ENCODE data around the gene RABL6. TPM values are rescaled to one million over a fixed set of nuclear protein-coding genes. Genes with fewer than 3 reads are reported as not detected.

Gene RABL6
- polyA plus RNA-seq, 2 donors: 46.5 to 61.7 TPM

DNA sequence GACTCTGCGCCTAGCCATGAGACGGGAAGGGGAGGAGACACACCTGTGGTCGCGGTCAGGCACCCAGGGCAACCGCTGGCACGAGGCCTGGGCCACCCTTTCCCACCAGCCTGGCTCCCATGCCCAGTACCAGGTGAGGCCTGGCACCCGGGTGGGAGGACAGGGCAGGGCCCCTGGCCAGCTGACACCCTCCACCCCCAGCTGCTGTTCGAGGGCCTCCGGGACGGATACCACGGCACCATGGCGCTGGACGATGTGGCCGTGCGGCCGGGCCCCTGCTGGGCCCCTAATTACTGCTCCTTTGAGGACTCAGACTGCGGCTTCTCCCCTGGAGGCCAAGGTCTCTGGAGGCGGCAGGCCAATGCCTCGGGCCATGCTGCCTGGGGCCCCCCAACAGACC, 49.4 kb downstream of the RABL6 start:
- 80 to 86% methylated on average over 19 of the region's 19 CpGs for WGBS, 2 donors
- peaks cover 8 to 18% of the 10 kb centered on the region in 2 donors for H3K36me3 ChIP-seq (ENCODE audit: control insufficient read depth in 2 of 2, insufficient read depth in 2 of 2, low read length in 1 of 2)
- H3K4me3 ChIP-seq (ENCODE audit: low read depth in 1 of 2, low read length in 2 of 2): no peak overlapping the region
- no peaks in the 10 kb centered on the region for H3K27me3 ChIP-seq (ENCODE audit: control insufficient read depth in 1 of 2, insufficient read depth in 2 of 2, low read length in 2 of 2)
- H3K27ac ChIP-seq (ENCODE audit: low read depth in 2 of 2, low read length in 1 of 2): no peak overlapping the region
- no peaks in the 10 kb centered on the region for H3K9me3 ChIP-seq (ENCODE audit: control insufficient read depth in 2 of 2, insufficient read depth in 1 of 2, low read depth in 1 of 2, low read length in 1 of 2)
- H3K4me1 ChIP-seq (ENCODE audit: control insufficient read depth in 2 of 2, insufficient read depth in 2 of 2, low read length in 1 of 2): peaks cover 10 to 31% of the 10 kb centered on the region in 2 donors

- Histone ChIP-seq H3K27me3 (ENCODE audit: control insufficient read depth in 1 of 2, insufficient read depth in 2 of 2, low read length in 2 of 2) (no peaks in the 10 kb centered on the region), H3K27ac (ENCODE audit: low read depth in 2 of 2, low read length in 1 of 2) (peak overlapping the region; percentile 10 to 16), H3K36me3 (ENCODE audit: control insufficient read depth in 2 of 2, insufficient read depth in 2 of 2, low read length in 1 of 2) (peaks cover 14 to 24% of the 10 kb centered on the region in 2 donors), H3K4me1 (ENCODE audit: control insufficient read depth in 2 of 2, insufficient read depth in 2 of 2, low read length in 1 of 2) (peaks cover 10 to 31% of the 10 kb centered on the region in 2 donors), H3K4me3 (ENCODE audit: low read depth in 1 of 2, low read length in 2 of 2) (no peak overlapping the region), H3K9me3 (ENCODE audit: control insufficient read depth in 2 of 2, insufficient read depth in 1 of 2, low read depth in 1 of 2, low read length in 1 of 2) (no peaks in the 10 kb centered on the region)
- WGBS, 2 donors: 58 to 59% methylated on average over 16 to 29 of the region's 29 CpGs
Observed at GRCh38 chr9:136857581-136858412, 50.0 kb downstream of the RABL6 start.

DNA sequence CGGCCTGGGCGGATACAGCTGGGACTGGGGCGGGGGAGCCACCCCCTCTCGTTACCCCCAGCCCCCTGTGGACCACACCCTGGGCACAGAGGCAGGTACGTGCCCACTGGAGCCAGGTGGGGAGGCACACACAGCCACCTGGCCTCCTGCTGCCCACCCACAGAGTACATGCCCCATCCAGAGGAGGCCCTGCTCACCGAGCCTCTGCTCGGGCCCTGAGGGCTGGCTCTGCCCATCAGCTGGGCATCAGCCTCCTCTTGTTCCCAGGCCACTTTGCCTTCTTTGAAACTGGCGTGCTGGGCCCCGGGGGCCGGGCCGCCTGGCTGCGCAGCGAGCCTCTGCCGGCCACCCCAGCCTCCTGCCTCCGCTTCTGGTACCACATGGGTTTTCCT, 50.7 kb downstream of the RABL6 start:
- H3K27ac ChIP-seq (ENCODE audit: low read depth in 2 of 2, low read length in 1 of 2): peak overlapping the region; percentile 10 to 75
- no peak overlapping the region for H3K4me3 ChIP-seq (ENCODE audit: low read depth in 1 of 2, low read length in 2 of 2)
- H3K27me3 ChIP-seq (ENCODE audit: control insufficient read depth in 1 of 2, insufficient read depth in 2 of 2, low read length in 2 of 2): no peaks in the 10 kb centered on the region
- peaks cover 16 to 31% of the 10 kb centered on the region in 2 donors for H3K36me3 ChIP-seq (ENCODE audit: control insufficient read depth in 2 of 2, insufficient read depth in 2 of 2, low read length in 1 of 2)
- WGBS, 2 donors: 70 to 76% methylated on average over 15 of the region's 15 CpGs
- no peaks in the 10 kb centered on the region for H3K9me3 ChIP-seq (ENCODE audit: control insufficient read depth in 2 of 2, insufficient read depth in 1 of 2, low read depth in 1 of 2, low read length in 1 of 2)
- H3K4me1 ChIP-seq (ENCODE audit: control insufficient read depth in 2 of 2, insufficient read depth in 2 of 2, low read length in 1 of 2): peaks cover 10 to 31% of the 10 kb centered on the region in 2 donors

DNA sequence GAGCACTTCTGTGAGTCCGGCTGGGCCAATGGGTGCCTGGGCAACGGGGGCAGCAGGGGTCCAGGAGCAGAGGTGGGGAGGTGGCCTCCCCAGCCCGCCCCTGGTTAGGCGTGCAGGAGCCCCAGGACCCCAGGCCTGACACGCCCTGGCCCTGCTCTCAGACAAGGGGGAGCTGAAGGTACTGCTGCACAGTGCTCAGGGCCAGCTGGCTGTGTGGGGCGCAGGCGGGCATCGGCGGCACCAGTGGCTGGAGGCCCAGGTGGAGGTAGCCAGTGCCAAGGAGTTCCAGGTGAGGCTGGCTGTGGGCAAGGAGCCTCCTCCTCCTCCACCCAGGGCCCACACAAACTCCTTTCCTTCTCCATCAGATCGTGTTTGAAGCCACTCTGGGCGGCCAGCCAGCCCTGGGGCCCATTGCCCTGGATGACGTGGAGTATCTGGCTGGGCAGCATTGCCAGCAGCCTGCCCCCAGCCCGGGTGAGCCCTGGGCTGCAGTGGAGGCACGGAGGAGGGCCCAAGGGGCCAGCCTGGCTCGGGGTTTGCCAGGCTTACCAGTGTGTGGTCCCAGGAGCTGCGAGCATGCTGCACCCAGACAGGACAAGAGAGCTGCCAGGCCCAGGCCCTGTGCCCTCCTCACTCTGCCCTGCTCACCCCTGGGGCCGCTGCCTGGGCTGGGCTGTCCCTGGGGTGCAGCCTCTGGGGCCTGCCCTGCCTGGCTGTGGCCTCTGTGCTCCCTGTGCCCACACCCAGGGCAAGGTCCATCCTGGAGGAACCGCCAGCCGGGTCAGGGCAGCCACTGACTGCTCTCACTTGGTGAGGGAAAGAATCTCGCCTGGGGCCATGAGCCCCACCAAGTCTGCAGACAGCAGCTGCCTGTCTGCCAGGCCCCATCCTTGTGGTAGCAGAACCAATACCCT, 51.4 kb downstream of the RABL6 start:
- Histone ChIP-seq H3K27me3 (ENCODE audit: control insufficient read depth in 1 of 2, insufficient read depth in 2 of 2, low read length in 2 of 2) (no peaks in the 10 kb centered on the region), H3K9me3 (ENCODE audit: control insufficient read depth in 2 of 2, insufficient read depth in 1 of 2, low read depth in 1 of 2, low read length in 1 of 2) (no peaks in the 10 kb centered on the region), H3K36me3 (ENCODE audit: control insufficient read depth in 2 of 2, insufficient read depth in 2 of 2, low read length in 1 of 2) (peaks cover 16 to 35% of the 10 kb centered on the region in 2 donors), H3K4me1 (ENCODE audit: control insufficient read depth in 2 of 2, insufficient read depth in 2 of 2, low read length in 1 of 2) (peaks cover 10 to 29% of the 10 kb centered on the region in 2 donors), H3K27ac (ENCODE audit: low read depth in 2 of 2, low read length in 1 of 2) (peak overlapping the region in 1 of 2 donors; percentile 75), H3K4me3 (ENCODE audit: low read depth in 1 of 2, low read length in 2 of 2) (no peak overlapping the region)
- WGBS, 2 donors: 41 to 44% methylated on average over 18 to 20 of the region's 20 CpGs

GRCh38 chr9:136860529-136860928, 52.8 kb downstream of the RABL6 start:
- no peak overlapping the region for H3K27ac ChIP-seq (ENCODE audit: low read depth in 2 of 2, low read length in 1 of 2)
- WGBS, 2 donors: 87 to 88% methylated on average over 9 of the region's 9 CpGs
- H3K9me3 ChIP-seq (ENCODE audit: control insufficient read depth in 2 of 2, insufficient read depth in 1 of 2, low read depth in 1 of 2, low read length in 1 of 2): no peaks in the 10 kb centered on the region

DNA sequence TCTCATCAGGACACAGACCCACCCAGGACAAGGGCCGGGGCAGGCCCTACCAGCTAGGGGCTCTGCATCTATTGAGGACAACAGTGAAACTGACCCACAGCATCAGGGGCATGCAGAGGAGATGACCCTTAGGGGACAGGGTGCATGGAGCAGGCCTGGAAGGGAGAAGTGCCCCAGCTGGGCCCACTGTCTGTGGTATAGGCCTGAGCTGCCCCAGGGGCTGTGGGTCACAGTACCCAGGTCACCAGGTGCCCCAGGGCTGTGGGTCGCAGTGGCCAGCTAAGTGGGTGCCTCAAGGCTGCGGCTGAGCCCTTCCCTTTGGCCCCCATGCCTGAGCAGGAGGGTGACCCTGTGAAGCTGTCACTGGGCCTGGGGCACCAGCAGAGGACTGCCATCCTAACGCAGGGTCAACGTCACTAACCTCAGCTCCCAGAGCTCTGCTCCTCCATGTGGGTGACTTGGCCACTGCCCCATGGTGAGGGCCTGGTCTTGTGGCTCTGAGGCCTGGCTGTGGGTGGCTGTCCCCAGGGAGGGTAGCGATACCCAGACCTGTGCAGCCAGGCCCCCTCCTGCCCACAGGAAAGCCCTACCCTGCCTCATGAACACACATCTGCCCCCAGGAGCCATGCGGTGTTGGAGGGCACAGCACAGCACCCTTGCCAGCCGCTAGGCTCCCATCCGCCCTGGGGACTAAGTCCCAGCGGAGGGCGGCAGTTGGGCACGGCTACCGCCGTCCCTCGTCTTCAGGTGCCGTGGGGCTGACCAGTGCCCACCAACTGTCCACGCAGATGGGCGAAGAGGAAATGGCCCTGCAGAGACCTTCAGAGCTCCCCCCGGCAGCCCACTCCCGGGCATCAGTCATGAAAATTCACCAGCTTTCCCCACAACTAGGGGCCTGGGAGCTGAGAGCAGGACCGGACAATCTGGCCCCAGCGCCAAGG, 53.5 kb downstream of the RABL6 start:
- no peak overlapping the region for H3K4me3 ChIP-seq (ENCODE audit: low read depth in 1 of 2, low read length in 2 of 2)
- no peak overlapping the region for H3K27ac ChIP-seq (ENCODE audit: low read depth in 2 of 2, low read length in 1 of 2)
- peaks cover 16 to 35% of the 10 kb centered on the region in 2 donors for H3K36me3 ChIP-seq (ENCODE audit: control insufficient read depth in 2 of 2, insufficient read depth in 2 of 2, low read length in 1 of 2)
- no peaks in the 10 kb centered on the region for H3K27me3 ChIP-seq (ENCODE audit: control insufficient read depth in 1 of 2, insufficient read depth in 2 of 2, low read length in 2 of 2)
- H3K4me1 ChIP-seq (ENCODE audit: control insufficient read depth in 2 of 2, insufficient read depth in 2 of 2, low read length in 1 of 2): peaks cover 10 to 32% of the 10 kb centered on the region in 2 donors
- 90 to 91% methylated on average over 22 of the region's 22 CpGs for WGBS, 2 donors
- H3K9me3 ChIP-seq (ENCODE audit: control insufficient read depth in 2 of 2, insufficient read depth in 1 of 2, low read depth in 1 of 2, low read length in 1 of 2): no peaks in the 10 kb centered on the region

More at GRCh38 chr9:136860529-136860928, 52.8 kb downstream of the RABL6 start:
- peaks cover 10 to 32% of the 10 kb centered on the region in 2 donors for H3K4me1 ChIP-seq (ENCODE audit: control insufficient read depth in 2 of 2, insufficient read depth in 2 of 2, low read length in 1 of 2)
- H3K4me3 ChIP-seq (ENCODE audit: low read depth in 1 of 2, low read length in 2 of 2): no peak overlapping the region
- H3K36me3 ChIP-seq (ENCODE audit: control insufficient read depth in 2 of 2, insufficient read depth in 2 of 2, low read length in 1 of 2): peaks cover 16 to 35% of the 10 kb centered on the region in 2 donors
- no peaks in the 10 kb centered on the region for H3K27me3 ChIP-seq (ENCODE audit: control insufficient read depth in 1 of 2, insufficient read depth in 2 of 2, low read length in 2 of 2)

DNA sequence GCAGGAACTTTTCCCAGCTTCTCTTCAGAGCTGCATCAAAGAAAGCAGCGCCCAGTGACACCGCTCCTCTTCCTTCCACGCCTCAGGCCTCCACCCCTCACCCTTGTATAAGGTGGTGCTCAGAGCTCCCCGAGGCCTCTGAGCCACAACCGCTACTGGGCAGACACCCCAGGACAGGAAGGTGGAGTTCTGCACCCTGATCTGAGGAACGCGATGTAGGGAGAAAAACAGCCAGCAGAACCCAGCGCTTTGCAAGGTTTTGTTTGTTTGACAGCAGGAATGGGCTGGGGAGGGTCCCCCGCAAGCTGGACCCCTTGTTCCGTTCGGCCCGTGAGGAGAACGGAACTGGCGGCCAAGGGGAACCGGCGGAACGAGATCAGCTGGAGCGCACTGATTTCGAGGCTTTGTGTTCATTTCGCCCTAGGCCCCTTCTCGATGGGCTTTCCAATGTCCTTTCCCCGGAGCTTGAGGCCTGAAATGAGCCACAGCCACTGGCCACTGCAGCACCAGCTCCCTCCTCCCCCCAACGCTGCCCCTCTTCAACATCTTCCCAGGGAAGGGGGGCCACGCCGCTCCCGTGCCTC, 54.2 kb downstream of the RABL6 start:
- Histone ChIP-seq H3K4me1 (ENCODE audit: control insufficient read depth in 2 of 2, insufficient read depth in 2 of 2, low read length in 1 of 2) (peaks cover 10 to 32% of the 10 kb centered on the region in 2 donors), H3K9me3 (ENCODE audit: control insufficient read depth in 2 of 2, insufficient read depth in 1 of 2, low read depth in 1 of 2, low read length in 1 of 2) (no peaks in the 10 kb centered on the region), H3K27me3 (ENCODE audit: control insufficient read depth in 1 of 2, insufficient read depth in 2 of 2, low read length in 2 of 2) (no peaks in the 10 kb centered on the region), H3K4me3 (ENCODE audit: low read depth in 1 of 2, low read length in 2 of 2) (no peak overlapping the region), H3K36me3 (ENCODE audit: control insufficient read depth in 2 of 2, insufficient read depth in 2 of 2, low read length in 1 of 2) (peaks cover 16 to 33% of the 10 kb centered on the region in 2 donors), H3K27ac (ENCODE audit: low read depth in 2 of 2, low read length in 1 of 2) (no peak overlapping the region)
- 85% methylated on average over 26 of the region's 26 CpGs for WGBS, 2 donors

DNA sequence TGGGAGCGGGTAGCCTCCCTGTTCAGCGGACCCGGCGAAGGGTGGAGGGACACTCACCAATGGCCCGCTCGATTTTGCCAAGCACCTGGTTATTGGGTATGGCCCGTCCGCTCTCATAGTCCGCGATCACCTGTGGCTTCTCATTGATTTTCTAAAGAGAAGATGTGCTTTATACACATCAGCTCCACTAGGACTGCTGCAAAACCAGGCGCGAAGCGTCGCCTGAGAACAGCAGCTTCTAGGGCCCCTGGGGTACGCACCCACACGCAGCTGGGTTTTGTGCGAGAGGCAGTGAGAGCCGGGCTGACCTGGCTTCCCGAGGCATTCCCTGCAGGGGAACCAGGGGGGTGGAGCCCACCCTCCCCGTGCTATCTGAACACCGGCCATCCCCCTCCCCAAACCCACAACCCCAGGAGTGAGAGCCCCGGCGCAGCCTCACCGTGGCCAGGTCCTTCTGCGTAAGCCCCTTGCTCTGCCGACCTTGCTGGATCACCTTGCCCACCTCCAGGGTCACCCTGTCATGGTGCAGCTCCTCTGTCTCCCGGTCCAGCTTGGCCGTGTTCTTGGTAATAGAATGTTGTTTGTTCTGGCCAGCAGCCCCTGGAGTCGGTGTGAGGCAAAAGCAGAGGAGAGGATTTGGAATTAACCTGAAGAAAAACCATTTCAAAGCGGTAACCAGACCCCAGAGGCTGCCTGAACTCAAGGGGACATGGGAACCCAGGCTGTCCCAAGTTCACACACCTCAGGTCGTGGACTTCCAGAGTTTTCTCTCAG, 55.3 kb downstream of the RABL6 start:
- no peak overlapping the region for H3K4me3 ChIP-seq (ENCODE audit: low read depth in 1 of 2, low read length in 2 of 2)
- H3K27ac ChIP-seq (ENCODE audit: low read depth in 2 of 2, low read length in 1 of 2): no peak overlapping the region
- H3K36me3 ChIP-seq (ENCODE audit: control insufficient read depth in 2 of 2, insufficient read depth in 2 of 2, low read length in 1 of 2): peaks cover 16 to 33% of the 10 kb centered on the region in 2 donors
- peaks cover 6 to 25% of the 10 kb centered on the region in 2 donors for H3K4me1 ChIP-seq (ENCODE audit: control insufficient read depth in 2 of 2, insufficient read depth in 2 of 2, low read length in 1 of 2)
- WGBS, 2 donors: 91 to 92% methylated on average over 31 of the region's 31 CpGs
- no peaks in the 10 kb centered on the region for H3K9me3 ChIP-seq (ENCODE audit: control insufficient read depth in 2 of 2, insufficient read depth in 1 of 2, low read depth in 1 of 2, low read length in 1 of 2)
- H3K27me3 ChIP-seq (ENCODE audit: control insufficient read depth in 1 of 2, insufficient read depth in 2 of 2, low read length in 2 of 2): no peaks in the 10 kb centered on the region

Measured in esophagus (tissue), 2 donors.